Left lung (tissue), 10 donors: Measurements from ENCODE around the gene MYBPC2. TPM values are rescaled to one million over a fixed set of nuclear protein-coding genes. Genes with fewer than 3 reads are reported as not detected.

ENCODE experiments used
- ATAC-seq: fragments of 200-7000 bp; cut with Tn5 transposase; one replicate; pipeline ENCODE4 v1.9.1; 2020; ENCODE audit warnings: moderate library complexity
- DNase-seq, 4 donors: peaks; one replicate each; pipeline ENCODE4 v3.0.0-alpha.2; 2013 to 2020
- H3K27ac ChIP-seq, 2 donors: fragments of 200-600 bp; sonication (generic) in 1 of 2; one replicate each; pipeline versions ENCODE4 v1.5.0 to v1.8.0; 2020 to 2021
- H3K27me3 ChIP-seq, 2 donors: fragments of 200-600 bp; sonication (generic) in 1 of 2; one replicate each; pipeline versions ENCODE4 v1.5.0 to v1.8.0; 2020 to 2021
- H3K36me3 ChIP-seq, 2 donors: fragments of 200-600 bp; sonication (generic) in 1 of 2; one replicate each; pipeline versions ENCODE4 v1.5.0 to v1.8.0; 2020 to 2021
- H3K4me1 ChIP-seq, 2 donors: fragments of 200-600 bp; one replicate each; pipeline ENCODE4 v1.8.0; 2021
- H3K4me3 ChIP-seq, 2 donors: fragments of 200-600 bp; sonication (generic) in 1 of 2; one replicate each; pipeline versions ENCODE4 v1.5.0 to v1.8.0; 2020 to 2021; ENCODE audit warnings: mild to moderate bottlenecking in 1 of 2
- H3K9me3 ChIP-seq, 2 donors: fragments of 200-600 bp; sonication (generic) in 1 of 2; one replicate each; pipeline versions ENCODE4 v1.5.0 to v1.8.0; 2020 to 2021
- intact Hi-C, 2 donors: fragments of 100-400 bp; cut with DNase I; formaldehyde crosslinking; loops; one replicate each; pipeline versions ENCODE4 v1.11.2 to v1.14.2; 2022
- polyA plus RNA-seq, 6 donors: library from polyadenylated mRNA; unstranded; fragments of 120-200 nt; gene quantifications; one replicate each; pipeline ENCODE4 v1.2.1, GENCODE V29; 2013; ENCODE audit not compliant: insufficient read length in 6 of 6
- total RNA-seq, 2 donors: library from RNA; stranded (reverse); fragmentation: NEBNext Ultra II Directional; extraction: Animal tissue kit (Norgen Biotek cat#: 25700); gene quantifications; one replicate each; pipeline ENCODE4 v1.2.1, GENCODE V29; 2021
- TF ChIP-seq, protein P1 (sequence below), 2 donors: fragments of 200-600 bp; sonication (generic) in 1 of 2; IDR thresholded peaks; one replicate each; pipeline versions ENCODE4 v1.5.0 to v1.8.0; 2021; ENCODE audit warnings: antibody characterized with exemption in 2 of 2
- donor health status: DM: no; HTN: yes; CAD: no.
- donor health status: DM: no; HTN: no; CAD: no.

The MYBPC2 gene
- total and polyA plus RNA-seq, 8 donors: 0.06 to 0.70 (median 0.21) TPM; not detected in 2

DNA sequence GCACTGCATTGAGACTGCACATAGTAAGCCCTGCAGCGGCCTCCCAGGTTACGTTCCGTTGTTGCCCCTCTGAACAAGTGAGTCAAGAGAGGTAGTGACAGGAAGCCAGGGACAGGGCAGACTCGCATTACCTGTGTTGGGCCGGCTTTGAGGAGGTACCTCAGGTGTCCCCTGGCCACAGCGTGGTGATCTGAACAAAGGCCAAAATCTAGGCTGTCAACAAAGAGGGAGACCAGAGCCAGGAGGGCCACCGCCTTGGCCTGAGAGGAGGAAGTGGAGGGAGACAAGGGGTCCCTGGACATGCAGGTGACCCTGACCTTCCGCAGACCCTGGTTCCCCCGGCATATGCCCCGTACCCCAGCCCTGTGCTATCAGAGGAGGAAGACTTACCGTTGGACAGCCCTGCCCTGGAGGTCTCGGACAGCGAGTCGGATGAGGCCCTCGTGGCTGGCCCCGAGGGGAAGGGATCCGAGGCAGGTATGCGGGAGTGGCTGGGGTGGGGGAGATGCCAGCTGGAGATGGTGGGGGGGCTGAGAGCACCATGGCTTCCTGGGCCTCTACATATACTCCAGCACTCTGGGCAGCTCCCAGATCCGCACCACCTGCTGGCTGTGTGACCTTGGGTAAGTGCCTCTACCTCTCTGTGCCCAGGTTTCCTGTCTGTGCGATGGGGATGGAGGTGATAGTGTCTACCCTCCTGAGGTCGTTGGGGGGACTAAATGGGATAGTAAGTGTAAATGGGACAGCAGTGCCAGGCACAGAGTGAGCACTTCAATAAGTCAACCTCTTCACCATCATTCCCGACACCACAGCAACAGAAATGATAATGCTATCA, 9.2 kb upstream of the MYBPC2 start:
- Histone ChIP-seq H3K4me1 (peaks cover 0 to 10% of the 10 kb centered on the region in 2 donors), H3K36me3 (no peaks in the 10 kb centered on the region), H3K4me3 (no peak overlapping the region), H3K27me3 (peaks cover 14 to 60% of the 10 kb centered on the region in 2 donors), H3K9me3 (no peaks in the 10 kb centered on the region), H3K27ac (no peak overlapping the region)
- DNase-seq: no peak
- ATAC-seq: no peak
- intact Hi-C loops: no loop called here
- TF ChIP-seq, protein P1, sequence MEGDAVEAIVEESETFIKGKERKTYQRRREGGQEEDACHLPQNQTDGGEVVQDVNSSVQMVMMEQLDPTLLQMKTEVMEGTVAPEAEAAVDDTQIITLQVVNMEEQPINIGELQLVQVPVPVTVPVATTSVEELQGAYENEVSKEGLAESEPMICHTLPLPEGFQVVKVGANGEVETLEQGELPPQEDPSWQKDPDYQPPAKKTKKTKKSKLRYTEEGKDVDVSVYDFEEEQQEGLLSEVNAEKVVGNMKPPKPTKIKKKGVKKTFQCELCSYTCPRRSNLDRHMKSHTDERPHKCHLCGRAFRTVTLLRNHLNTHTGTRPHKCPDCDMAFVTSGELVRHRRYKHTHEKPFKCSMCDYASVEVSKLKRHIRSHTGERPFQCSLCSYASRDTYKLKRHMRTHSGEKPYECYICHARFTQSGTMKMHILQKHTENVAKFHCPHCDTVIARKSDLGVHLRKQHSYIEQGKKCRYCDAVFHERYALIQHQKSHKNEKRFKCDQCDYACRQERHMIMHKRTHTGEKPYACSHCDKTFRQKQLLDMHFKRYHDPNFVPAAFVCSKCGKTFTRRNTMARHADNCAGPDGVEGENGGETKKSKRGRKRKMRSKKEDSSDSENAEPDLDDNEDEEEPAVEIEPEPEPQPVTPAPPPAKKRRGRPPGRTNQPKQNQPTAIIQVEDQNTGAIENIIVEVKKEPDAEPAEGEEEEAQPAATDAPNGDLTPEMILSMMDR (IDR thresholded peaks at IDR 0.05): no peak

DNA sequence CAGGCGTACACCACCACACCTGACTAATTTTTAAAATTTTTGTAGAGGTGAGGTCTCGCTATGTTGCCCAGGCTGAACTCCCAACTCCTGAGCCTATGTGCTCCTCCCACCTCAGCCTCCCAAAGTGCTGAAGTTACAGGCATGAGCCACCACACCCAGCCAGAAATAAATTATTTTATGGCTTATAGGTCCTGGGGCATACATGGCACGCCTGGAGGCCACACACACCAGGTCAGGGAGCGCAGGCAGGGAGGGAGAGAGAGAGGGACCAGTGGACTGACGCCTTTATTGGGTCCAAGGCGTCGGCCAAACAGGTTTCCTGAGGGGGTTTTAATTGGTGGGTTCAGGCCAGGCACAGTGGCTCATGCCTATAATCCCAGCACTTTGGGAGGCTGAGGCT, 7.1 kb upstream of the MYBPC2 start:
- Histone ChIP-seq H3K27ac (no peak overlapping the region), H3K4me1 (peaks cover 0 to 6% of the 10 kb centered on the region in 2 donors), H3K4me3 (no peak overlapping the region), H3K27me3 (peaks cover 0 to 42% of the 10 kb centered on the region in 2 donors), H3K36me3 (no peaks in the 10 kb centered on the region), H3K9me3 (no peaks in the 10 kb centered on the region)
- no peak for ATAC-seq
- TF ChIP-seq, protein P1 (IDR thresholded peaks at IDR 0.05): no peak
- no peak for DNase-seq
- intact Hi-C loops: no loop called here

DNA sequence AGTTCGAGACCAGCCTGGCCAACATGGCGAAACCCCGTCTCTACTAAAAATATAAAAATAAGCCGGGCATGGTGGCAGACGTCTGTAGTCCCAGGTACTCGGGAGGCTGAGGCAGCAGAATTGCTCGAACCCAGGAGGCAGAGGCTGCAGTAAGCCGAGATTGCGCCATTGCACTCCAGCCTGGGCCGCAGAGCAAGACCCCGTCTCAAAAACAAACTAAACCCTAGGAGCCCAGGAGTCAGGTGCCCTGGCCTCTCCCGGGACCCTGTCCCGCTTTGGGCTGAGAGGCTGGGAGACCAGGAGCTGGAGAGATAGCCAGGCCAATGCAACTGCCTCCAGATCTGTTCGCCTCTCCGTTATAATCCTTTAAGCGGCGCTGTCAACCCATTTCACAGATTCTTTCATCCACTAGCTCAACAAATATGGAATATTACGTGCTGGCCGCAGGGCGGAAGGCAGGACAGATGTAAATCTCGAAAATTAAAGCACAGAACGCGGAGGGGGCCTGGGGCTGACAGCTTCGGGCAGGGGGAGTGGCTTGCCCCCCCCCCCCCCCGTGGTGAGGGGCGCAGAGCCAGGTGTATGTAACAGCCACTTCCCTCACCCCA, 5.3 kb upstream of the MYBPC2 start:
- ATAC-seq (no peak), DNase-seq (no peak)
- peaks cover 3 to 15% of the 10 kb centered on the region in 2 donors for H3K4me1 ChIP-seq
- peak overlapping the region; percentile 17 to 24 for H3K4me3 ChIP-seq
- H3K9me3 ChIP-seq: no peaks in the 10 kb centered on the region
- peak overlapping the region; percentile 69 to 79 for H3K27ac ChIP-seq
- intact Hi-C loops: no loop called here
- no peaks in the 10 kb centered on the region for H3K36me3 ChIP-seq
- TF ChIP-seq, protein P1 (IDR thresholded peaks at IDR 0.05): no peak
- H3K27me3 ChIP-seq: peaks cover 0 to 34% of the 10 kb centered on the region in 2 donors

DNA sequence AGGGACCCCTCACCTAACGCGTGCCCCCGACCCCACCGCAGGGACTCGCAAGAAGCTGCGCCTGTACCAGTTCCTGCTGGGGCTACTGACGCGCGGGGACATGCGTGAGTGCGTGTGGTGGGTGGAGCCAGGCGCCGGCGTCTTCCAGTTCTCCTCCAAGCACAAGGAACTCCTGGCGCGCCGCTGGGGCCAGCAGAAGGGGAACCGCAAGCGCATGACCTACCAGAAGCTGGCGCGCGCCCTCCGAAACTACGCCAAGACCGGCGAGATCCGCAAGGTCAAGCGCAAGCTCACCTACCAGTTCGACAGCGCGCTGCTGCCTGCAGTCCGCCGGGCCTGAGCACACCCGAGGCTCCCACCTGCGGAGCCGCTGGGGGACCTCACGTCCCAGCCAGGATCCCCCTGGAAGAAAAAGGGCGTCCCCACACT, 4.7 kb upstream of the MYBPC2 start:
- peak overlapping the region; percentile 17 to 24 for H3K4me3 ChIP-seq
- peaks cover 5 to 21% of the 10 kb centered on the region in 2 donors for H3K4me1 ChIP-seq
- H3K27me3 ChIP-seq: peaks cover 0 to 34% of the 10 kb centered on the region in 2 donors
- DNase-seq (peak; percentile 76 to 98 (median 94)), ATAC-seq (peak; percentile 83)
- no peaks in the 10 kb centered on the region for H3K9me3 ChIP-seq
- intact Hi-C loops: no loop called here
- H3K36me3 ChIP-seq: no peaks in the 10 kb centered on the region
- TF ChIP-seq, protein P1 (IDR thresholded peaks at IDR 0.05): no peak
- H3K27ac ChIP-seq: peak overlapping the region; percentile 69 to 79

DNA sequence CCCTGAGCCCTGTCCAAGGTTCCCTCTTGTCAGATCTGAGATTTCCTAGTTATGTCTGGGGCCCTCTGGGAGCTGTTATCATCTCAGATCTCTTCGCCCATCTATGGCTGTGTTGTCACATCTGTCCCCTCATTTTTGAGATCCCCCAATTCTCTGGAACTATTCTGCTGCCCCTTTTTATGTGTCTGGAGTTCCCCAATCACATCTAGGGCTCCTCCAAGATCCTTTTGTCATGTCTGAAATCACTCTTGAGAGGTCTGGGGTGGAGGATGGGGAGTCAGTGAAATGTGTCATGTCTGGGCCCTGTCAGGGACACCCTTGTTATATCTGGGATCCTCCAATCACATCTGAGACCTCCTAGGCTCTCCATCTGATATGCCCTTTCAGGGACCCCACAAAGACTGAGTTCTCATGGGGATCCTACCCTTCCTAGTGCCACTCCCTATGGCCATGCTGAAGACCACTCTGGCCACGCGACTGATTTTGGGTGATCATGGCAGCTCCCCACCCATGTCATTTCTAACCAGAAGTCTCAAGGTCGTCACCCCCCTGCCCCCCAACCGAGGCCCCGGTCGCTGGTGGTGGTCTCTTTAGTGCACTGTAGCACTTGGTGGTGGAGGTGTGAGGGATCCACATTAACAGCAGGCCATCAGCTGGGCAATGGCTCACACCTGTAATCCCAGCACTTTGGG, 3.8 kb upstream of the MYBPC2 start:
- H3K9me3 ChIP-seq: no peaks in the 10 kb centered on the region
- peaks cover 5 to 21% of the 10 kb centered on the region in 2 donors for H3K4me1 ChIP-seq
- TF ChIP-seq, protein P1 (IDR thresholded peaks at IDR 0.05): no peak
- H3K27ac ChIP-seq: no peak overlapping the region
- no peaks in the 10 kb centered on the region for H3K36me3 ChIP-seq
- intact Hi-C loops: no loop called here
- H3K27me3 ChIP-seq: peaks cover 0 to 36% of the 10 kb centered on the region in 2 donors
- ATAC-seq: no peak
- DNase-seq: no peak
- no peak overlapping the region for H3K4me3 ChIP-seq
